MCF 10A (cell line): ENCODE measurements around the gene F7. TPM values are rescaled to one million over a fixed set of nuclear protein-coding genes. Genes with fewer than 3 reads are reported as not detected.

Experiments
- BruUV-seq: library from RNA; stranded (reverse); fragments of 400-500 nt; replicated peaks from 2 replicates; lab custom pipeline; 2021; lab: Mats Ljungman, UMichigan
- CTCF ChIA-PET: fragments of 300-600 bp; sonication (Branson Sonifier 250); formaldehyde crosslinking; extraction: SDS; loops from one replicate; lab custom pipeline; 2021; ENCODE audit warnings: antibody characterized with exemption, inconsistent platforms; lab: Yijun Ruan, JAX
- POLR2A ChIA-PET: fragments of 300-600, 350-650 bp; sonication (Branson Sonifier 250); formaldehyde crosslinking; extraction: SDS; loops from one replicate; lab custom pipeline; 2020; ENCODE audit warnings: antibody characterized with exemption, inconsistent platforms; lab: Yijun Ruan, JAX
- DNase-seq: peaks from one replicate; pipeline ENCODE4 v3.0.0-alpha.2; 2018; ENCODE audit not compliant: unreplicated experiment
- H3K27ac Mint-ChIP-seq: one replicate; pipeline ENCODE4 v1.8.0; 2022; ENCODE audit warnings: mild to moderate bottlenecking, low read depth, mixed read lengths; ENCODE audit not compliant: unreplicated experiment
- H3K27me3 Mint-ChIP-seq: one replicate; pipeline ENCODE4 v1.8.0; 2022; ENCODE audit warnings: mixed read lengths; ENCODE audit not compliant: insufficient read depth, unreplicated experiment
- H3K36me3 Mint-ChIP-seq: one replicate; pipeline ENCODE4 v1.8.0; 2022; ENCODE audit warnings: mild to moderate bottlenecking, moderate library complexity, mixed read lengths; ENCODE audit not compliant: insufficient read depth, unreplicated experiment
- H3K4me1 Mint-ChIP-seq: one replicate; pipeline ENCODE4 v1.8.0; 2022; ENCODE audit warnings: mixed read lengths; ENCODE audit not compliant: insufficient read depth, unreplicated experiment
- H3K4me3 Mint-ChIP-seq: one replicate; pipeline ENCODE4 v1.8.0; 2022; ENCODE audit warnings: mild to moderate bottlenecking, moderate library complexity, mixed read lengths; ENCODE audit not compliant: unreplicated experiment
- H3K9me3 Mint-ChIP-seq: one replicate; pipeline ENCODE4 v1.8.0; 2022; ENCODE audit warnings: mixed read lengths; ENCODE audit not compliant: unreplicated experiment
- intact Hi-C: fragments of 100-400 bp; cut with micrococcal nuclease; formaldehyde crosslinking; loops from 2 replicates; pipeline ENCODE4 v1.14.1; 2022
- total RNA-seq: library from RNA; stranded (reverse); gene quantifications from 2 replicates; pipeline ENCODE4 v1.2.3, GENCODE V29; 2022
- TF ChIP-seq, protein P1 (sequence below): fragments of 200-600 bp; IDR thresholded peaks from one replicate; pipeline ENCODE4 v1.8.0; 2022; ENCODE audit warnings: antibody characterized with exemption, mild to moderate bottlenecking; ENCODE audit not compliant: unreplicated experiment

F7 gene
- total RNA-seq, 1 experiment from 2014 or later, result not detected

DNA sequence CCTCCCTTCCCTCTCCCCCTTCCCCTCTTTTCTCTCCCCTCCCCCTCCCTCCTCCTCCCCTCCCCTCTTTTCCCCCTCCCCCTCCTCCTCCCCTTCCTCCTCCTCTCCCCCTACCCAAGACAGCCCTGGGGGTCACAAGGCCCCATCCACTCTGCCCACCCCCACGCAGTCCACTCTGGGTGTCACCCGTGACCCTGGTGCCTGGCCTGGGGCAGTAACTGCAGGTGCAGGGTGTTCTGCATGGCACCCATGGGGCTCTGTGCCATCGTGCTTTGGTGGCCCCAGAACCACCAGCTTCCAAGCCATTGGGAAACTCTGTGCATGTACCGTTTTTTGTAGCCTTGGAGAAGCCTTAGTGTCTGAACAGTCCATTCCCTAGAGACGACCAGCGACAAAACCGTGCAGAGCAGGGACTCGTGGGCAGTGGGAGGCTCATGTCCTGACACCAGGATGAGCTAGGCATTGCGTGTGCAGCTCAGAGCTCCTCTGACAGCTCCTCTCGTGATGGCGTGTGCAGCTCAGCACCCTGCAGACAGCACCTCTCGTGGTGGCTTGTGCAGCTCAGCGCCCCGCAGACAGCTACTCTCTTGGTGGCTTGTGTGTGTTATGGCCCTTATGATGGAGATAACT, 43.7 kb upstream of the F7 start:
- intact Hi-C loops, result no loop called here
- CTCF ChIA-PET, result no interaction called here

DNA sequence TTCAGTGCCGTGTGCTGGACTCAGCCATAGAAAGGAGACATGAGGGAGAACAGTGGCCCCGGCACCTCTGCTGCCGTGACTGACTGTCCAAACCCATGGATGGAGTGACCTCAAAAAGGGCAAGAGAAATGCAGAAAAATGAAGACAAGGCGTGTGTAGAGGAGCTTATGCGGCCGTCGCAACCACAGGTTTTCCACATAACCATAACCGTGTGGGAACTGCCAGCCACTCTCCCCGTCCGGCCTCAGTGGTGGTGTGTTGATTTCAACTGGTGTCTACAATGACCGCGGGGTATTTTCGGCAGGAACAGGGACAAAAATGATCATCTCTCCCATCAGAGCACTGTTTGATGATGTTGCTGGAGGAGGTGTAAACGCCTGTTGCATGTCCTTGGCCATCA, 42.9 kb upstream of the F7 start:
- H3K9me3 Mint-ChIP-seq, result no peaks in the 10 kb centered on the region
- no peak overlapping the region for H3K4me3 Mint-ChIP-seq
- intact Hi-C loops, result no loop called here
- BruUV-seq, result no TSS peak
- H3K27ac Mint-ChIP-seq, result no peak overlapping the region
- ChIA-PET CTCF (no interaction called here), POLR2A (interaction anchor here (0.5 kb wide), 1 partner anchor 247 kb away, joined by 3 read pairs; no protein-coding TSS in a partner anchor)
- no peaks in the 10 kb centered on the region for H3K4me1 Mint-ChIP-seq
- no peaks in the 10 kb centered on the region for H3K27me3 Mint-ChIP-seq
- DNase-seq, result no peak
- H3K36me3 Mint-ChIP-seq, result no peaks in the 10 kb centered on the region
- TF ChIP-seq, protein P1, sequence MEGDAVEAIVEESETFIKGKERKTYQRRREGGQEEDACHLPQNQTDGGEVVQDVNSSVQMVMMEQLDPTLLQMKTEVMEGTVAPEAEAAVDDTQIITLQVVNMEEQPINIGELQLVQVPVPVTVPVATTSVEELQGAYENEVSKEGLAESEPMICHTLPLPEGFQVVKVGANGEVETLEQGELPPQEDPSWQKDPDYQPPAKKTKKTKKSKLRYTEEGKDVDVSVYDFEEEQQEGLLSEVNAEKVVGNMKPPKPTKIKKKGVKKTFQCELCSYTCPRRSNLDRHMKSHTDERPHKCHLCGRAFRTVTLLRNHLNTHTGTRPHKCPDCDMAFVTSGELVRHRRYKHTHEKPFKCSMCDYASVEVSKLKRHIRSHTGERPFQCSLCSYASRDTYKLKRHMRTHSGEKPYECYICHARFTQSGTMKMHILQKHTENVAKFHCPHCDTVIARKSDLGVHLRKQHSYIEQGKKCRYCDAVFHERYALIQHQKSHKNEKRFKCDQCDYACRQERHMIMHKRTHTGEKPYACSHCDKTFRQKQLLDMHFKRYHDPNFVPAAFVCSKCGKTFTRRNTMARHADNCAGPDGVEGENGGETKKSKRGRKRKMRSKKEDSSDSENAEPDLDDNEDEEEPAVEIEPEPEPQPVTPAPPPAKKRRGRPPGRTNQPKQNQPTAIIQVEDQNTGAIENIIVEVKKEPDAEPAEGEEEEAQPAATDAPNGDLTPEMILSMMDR, result no peak

More for the DNA sequence above, 43.7 kb upstream of the F7 start:
- H3K27me3 Mint-ChIP-seq, result no peaks in the 10 kb centered on the region
- H3K4me1 Mint-ChIP-seq, result no peaks in the 10 kb centered on the region
- no peak for DNase-seq
- POLR2A ChIA-PET, result interaction anchor here (0.5 kb wide), 2 partner anchors 247 to 751 kb away, joined by 3 to 4 read pairs; no protein-coding TSS in a partner anchor
- no peak overlapping the region for H3K4me3 Mint-ChIP-seq
- H3K27ac Mint-ChIP-seq, result no peak overlapping the region
- H3K36me3 Mint-ChIP-seq, result no peaks in the 10 kb centered on the region
- H3K9me3 Mint-ChIP-seq, result no peaks in the 10 kb centered on the region
- TF ChIP-seq, protein P1, result no peak
- BruUV-seq, result no TSS peak

DNA sequence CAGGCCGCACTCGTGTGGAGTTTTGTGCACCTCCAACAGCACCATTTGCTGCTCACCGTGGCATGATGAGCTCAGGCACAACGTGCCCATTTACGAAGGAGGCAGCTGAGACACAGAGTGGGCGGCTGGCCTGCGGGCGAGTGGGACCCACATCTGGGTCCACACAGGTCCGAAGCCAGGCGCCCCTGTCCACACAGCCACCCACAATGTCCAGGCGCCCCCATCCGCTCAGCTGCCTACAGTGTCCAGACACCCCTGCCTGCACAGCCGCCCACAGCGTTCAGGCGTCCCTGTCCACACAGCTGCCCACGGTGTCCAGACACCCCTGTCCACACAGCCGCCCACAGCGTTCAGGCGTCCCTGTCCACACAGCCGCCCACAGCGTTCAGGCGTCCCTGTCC, 42.5 kb upstream of the F7 start:
- BruUV-seq, result no TSS peak
- H3K4me1 Mint-ChIP-seq, result no peaks in the 10 kb centered on the region
- no peak overlapping the region for H3K4me3 Mint-ChIP-seq
- DNase-seq, result no peak
- ChIA-PET CTCF (interaction anchor here (0.7 kb wide), 1 partner anchor 43 kb away, joined by 3 read pairs; the partner anchor contains the start of gene F7), POLR2A (no interaction called here)
- H3K36me3 Mint-ChIP-seq, result no peaks in the 10 kb centered on the region
- H3K27ac Mint-ChIP-seq, result no peak overlapping the region
- TF ChIP-seq, protein P1, result no peak
- intact Hi-C loops, result no loop called here
- H3K27me3 Mint-ChIP-seq, result no peaks in the 10 kb centered on the region
- H3K9me3 Mint-ChIP-seq, result no peaks in the 10 kb centered on the region

GRCh38 chr13:113064000-113064533, 41.5 kb upstream of the F7 start:
- Mint-ChIP-seq H3K4me3 (no peak overlapping the region), H3K9me3 (no peaks in the 10 kb centered on the region), H3K27me3 (no peaks in the 10 kb centered on the region), H3K36me3 (no peaks in the 10 kb centered on the region), H3K27ac (no peak overlapping the region), H3K4me1 (no peaks in the 10 kb centered on the region)
- CTCF ChIA-PET, result no interaction called here
- no peak for DNase-seq
- POLR2A ChIA-PET, result no interaction called here
- intact Hi-C loops, result no loop called here
- BruUV-seq, result no TSS peak
- TF ChIP-seq, protein P1, result no peak
